ENCODE data around the gene UBE2E2. TPM values are rescaled to one million over a fixed set of nuclear protein-coding genes. Genes with fewer than 3 reads are reported as not detected.

The UBE2E2 gene
- polyA plus RNA-seq, 4 donors: 46.7 to 78.8 (median 65.9) TPM

DNA sequence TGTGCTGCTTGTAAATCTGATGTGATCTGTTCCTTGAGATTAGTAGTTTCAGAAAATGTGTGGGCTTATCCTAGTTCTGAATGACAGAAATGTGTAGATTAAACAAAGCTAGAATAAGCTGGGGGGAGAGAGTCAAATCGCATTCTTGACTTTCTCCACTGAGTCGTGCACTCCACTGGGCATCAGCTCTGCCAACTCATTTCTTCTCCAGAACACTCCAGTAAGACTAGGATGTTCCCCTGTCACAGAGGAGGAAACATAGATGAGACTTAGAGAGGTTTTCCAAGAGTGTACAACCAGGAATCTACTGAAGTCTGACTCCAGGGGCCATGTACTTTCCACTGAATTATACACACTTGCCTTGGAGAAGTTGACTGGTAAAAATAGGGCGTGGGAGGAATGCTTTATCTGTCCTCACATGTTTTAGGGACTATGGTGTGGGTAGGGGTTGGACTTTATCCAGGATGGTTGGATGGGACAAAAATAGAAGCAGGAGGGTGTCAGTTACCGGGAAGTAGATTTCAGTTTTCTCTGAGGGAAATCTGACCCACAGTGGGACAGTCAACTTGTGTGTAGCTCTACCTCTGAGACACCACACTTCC is 298.2 kb downstream of the UBE2E2 start:
- DNase-seq (ENCODE audit: low read depth in 4 of 4, low spot score in 3 of 4): no peak

- DNase-seq (ENCODE audit: low read depth in 4 of 4, low spot score in 3 of 4): no peak
Observed at GRCh38 chr3:23508464-23508863, 305.3 kb downstream of the UBE2E2 start.

DNA sequence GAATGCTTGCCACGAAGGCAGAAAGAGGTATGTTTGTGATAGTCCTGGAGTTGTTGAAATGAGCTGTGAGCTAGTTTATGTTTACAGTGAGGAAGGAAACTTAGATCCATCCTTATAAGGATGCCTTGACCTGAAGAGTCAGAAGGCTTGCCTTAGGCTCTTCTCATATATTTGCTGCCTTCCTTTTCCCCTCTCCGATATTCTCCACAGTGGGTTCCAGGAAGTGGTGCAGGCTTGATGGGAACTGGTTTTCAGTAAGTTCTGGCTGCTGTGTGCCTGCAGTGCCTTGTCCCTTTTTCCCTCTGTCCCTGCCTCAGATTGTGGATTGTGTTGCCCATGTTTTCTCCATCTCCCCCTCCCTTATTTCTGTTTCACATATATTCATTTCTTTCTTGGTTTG is 315.3 kb downstream of the UBE2E2 start:
- DNase-seq (ENCODE audit: low read depth in 4 of 4, low spot score in 3 of 4): no peak

- DNase-seq (ENCODE audit: low read depth in 4 of 4, low spot score in 3 of 4): no peak
Observed at GRCh38 chr3:23519314-23520208, 316.4 kb downstream of the UBE2E2 start.

GRCh38 chr3:23527326-23527725 is 324.2 kb downstream of the UBE2E2 start:
- no peak for DNase-seq (ENCODE audit: low read depth in 4 of 4, low spot score in 3 of 4)

DNA sequence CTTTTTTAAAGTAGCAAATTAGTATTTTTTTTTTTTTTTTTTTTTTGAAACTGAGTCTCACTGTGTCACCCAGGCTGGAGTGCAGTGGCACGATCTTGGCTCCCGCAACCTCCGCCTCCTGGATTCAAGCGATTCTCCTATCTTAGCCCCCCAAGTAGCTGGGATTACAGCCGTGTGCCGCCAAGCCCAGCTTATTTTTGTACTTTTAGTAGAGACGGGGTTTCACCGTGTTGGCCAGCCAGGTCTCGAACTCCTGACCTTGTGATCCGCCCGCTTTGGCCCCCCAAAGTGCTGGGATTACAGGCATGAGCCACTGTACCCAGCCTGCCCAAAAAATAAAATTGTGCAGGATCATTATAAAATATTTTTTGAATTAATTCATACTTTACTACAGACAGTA is 330.5 kb downstream of the UBE2E2 start:
- no peak for DNase-seq (ENCODE audit: low read depth in 4 of 4, low spot score in 3 of 4)

GRCh38 chr3:23533996-23534395 is 330.9 kb downstream of the UBE2E2 start:
- DNase-seq (ENCODE audit: low read depth in 4 of 4, low spot score in 3 of 4): no peak

- DNase-seq (ENCODE audit: low read depth in 4 of 4, low spot score in 3 of 4): no peak
Observed at GRCh38 chr3:23537101-23537551, 334.0 kb downstream of the UBE2E2 start.

GRCh38 chr3:23539185-23539584 is 336.1 kb downstream of the UBE2E2 start:
- DNase-seq (ENCODE audit: low read depth in 4 of 4, low spot score in 3 of 4): no peak

DNA sequence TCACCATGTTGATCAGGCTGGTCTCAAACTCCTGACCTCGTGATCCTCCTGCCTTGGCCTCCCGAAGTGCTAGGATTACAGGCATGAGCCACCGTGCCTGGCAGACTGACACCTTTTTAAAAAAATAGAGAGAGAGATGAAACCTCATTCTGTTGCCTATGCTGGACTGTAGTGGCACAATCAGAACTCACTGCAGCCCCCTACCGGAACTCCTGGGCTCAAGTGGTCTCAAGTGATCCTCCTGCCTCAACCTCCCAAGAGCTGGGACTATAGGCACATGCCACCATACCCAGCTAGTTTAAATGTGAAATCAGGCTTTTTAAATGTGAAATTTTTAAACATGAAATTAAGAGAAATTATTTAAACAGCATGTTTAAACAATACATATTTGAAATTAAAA is 337.5 kb downstream of the UBE2E2 start:
- DNase-seq (ENCODE audit: low read depth in 4 of 4, low spot score in 3 of 4): no peak

DNA sequence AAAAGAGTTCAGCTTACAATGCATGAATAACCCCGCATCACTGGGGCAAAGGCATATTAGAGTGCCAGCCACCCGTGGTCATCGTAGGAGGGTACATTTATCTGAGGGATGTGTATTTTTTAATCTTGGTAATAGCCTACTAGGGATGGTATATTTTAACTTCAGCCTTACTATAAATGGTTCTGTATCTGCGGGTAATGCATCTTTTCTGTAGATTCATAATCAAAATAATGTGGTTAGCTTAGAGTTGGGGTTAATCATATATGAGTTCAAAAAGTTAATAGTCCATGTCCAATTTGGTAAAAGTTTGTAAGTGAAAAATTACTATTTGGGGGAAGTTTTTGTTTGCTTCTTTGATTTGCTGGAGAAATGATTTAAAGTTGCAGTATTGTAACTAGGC is 339.0 kb downstream of the UBE2E2 start:
- no peak for DNase-seq (ENCODE audit: low read depth in 4 of 4, low spot score in 3 of 4)

GRCh38 chr3:23546181-23546580 is 343.1 kb downstream of the UBE2E2 start:
- no peak for DNase-seq (ENCODE audit: low read depth in 4 of 4, low spot score in 3 of 4)

DNA sequence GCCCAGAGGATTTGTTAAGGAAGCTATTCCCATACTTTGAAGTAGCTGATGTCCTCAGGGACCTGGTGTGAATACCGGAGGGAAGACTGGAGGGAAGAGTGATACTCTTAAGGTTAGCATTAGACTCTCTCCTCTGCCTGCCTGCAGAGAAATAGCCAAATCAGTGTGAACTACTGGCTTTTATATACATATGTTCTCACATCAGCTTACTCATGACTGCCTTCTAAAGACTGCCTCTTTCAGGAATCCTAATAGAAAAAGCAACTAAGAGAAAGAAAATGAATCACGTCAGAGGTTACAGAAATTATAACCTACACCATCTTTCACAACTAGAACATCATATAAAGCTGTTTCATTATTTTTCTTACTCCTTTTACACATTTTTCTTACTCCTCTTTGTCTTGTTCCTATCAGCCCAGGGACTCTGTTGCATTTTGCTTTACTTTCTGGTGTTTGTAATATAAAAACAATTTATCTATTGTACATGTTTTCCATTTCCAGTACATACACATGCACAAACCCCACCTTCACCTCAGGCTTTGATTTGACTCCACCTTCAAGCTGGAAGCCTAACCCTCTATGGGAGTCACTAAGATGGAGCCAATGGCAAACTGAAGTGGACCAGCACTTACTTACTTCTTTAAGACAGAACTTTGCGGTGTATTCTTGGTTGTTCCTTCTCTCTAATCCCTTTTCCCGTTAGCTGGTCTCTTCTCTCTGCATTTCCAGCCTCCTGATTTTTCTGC is 345.0 kb downstream of the UBE2E2 start:
- DNase-seq (ENCODE audit: low read depth in 4 of 4, low spot score in 3 of 4): no peak

DNA sequence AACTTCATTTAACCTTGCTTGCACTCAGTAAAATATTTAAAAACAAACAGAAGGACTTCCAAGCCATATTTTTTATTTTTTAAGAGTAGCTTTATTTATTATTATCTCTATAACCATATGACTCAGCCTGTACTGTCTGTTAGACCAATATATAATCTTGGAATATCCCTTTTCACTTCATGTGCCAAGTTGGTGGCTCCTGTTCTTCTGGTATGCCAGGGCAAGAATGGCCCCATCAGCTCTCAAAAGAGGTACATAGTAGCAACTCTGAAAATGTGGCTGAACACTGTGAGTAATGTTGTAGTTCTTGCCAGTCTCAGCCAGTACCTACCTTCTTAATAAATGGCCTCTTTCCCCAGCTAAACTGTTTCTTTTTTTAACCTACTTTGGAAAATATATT is 345.6 kb downstream of the UBE2E2 start:
- DNase-seq (ENCODE audit: low read depth in 4 of 4, low spot score in 3 of 4): no peak

DNA sequence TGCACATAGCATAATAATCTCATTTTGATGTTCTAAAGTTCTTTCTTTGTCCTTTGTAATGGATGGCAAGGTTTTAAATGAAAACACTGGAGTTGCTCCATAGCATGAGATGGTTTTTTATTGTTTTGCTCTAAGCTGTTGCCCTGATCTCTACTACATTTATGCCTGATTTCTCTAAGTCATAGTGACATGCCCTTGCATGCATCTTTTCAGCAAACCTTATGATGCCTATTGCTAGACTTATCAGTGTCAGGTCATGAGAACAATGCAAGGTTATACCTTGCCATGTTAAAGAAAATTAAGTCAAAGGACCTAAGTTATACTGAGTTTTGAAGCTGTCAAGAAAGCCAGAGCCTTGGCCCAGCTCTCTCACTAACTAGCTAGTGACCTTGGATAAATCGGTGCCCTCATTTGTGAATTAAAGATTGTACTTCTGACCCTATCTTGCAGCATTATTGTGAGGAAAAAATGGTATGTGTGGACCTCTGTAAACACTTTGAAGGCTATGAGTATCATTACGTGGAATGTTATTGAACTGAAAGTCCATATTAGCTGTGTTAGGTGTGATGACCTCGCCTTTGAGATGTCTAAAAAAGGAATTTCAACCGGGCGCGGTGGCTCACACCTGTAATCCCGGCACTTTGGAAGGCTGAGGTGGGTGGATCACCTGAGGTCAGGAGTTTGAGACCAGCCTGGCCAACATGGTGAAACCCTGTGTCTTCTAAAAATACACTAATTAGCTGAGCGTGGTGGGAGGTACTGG is 346.2 kb downstream of the UBE2E2 start:
- DNase-seq (ENCODE audit: low read depth in 4 of 4, low spot score in 3 of 4): no peak

GRCh38 chr3:23550402-23550801 is 347.3 kb downstream of the UBE2E2 start:
- no peak for DNase-seq (ENCODE audit: low read depth in 4 of 4, low spot score in 3 of 4)

DNA sequence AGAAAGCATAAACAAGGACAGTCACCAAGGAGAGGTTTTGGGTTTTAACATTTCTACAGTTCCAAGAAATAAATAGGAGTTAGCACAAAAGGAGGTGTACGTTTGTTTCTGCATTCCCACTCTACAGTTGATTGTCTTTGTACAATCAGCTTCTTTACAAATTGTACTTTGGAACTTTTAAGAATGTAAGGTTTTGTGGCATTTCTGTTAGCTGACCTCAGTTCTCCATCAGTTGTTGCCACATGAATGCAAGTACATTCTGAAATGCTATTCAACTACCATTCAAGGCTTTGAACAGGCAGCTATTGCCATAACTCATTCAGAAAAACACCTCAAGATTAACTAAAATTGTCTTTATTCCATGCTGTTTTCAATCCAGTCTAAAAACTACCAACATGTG is 349.4 kb downstream of the UBE2E2 start:
- no peak for DNase-seq (ENCODE audit: low read depth in 4 of 4, low spot score in 3 of 4)

DNA sequence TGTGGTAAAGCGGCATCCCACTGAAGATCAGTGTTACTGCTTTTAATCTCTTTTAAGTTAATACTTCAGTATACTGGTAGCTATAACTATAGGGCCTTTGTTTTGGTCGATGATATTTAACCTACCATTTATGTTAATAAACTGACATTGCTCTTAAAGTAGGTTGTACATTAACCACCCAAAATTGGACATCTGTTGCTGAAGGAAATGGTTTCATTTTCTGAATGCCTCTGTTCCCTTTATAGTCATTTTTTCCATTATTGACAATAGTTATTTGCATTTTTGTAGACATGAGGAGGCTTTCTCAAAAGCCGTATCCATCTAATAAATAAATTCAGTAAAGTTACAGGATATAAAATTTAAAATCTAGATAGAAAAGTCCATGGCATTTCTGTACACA is 350.2 kb downstream of the UBE2E2 start:
- no peak for DNase-seq (ENCODE audit: low read depth in 4 of 4, low spot score in 3 of 4)

DNA sequence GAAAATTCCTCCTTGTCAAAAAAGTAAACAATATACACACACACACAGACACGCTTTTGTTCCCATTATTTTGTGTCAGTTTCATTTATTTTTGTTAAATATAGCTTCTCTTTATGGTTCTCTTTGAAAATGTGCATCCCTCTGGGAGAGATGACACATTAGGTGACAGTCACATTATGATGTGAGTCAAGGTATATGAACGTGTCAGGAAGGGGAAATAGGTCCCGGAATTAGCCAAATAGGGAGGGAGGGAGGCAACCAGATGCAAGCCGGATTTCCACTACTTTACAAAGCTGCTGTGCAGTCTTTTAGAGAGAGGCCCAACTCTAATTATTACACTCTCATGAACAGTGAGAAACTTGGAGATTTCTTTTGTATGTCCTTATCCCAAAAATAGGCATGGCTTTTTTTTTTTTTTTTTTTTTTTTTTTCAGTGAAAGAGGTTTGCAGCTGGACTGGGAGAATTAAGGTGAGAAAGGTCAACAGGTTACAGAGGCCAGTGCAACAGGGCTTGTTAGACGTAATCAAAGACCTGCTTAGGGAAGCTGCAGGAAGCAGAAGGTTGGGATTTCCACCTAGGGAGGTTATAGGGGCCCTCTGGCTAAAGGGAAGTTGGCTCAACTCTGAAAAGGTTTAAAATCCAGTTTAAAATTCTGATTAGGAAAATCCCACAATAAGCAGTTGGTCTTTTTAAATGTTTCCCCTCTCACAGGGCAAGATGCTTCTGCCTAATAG is 362.1 kb downstream of the UBE2E2 start:
- DNase-seq (ENCODE audit: low read depth in 4 of 4, low spot score in 3 of 4): no peak

DNA sequence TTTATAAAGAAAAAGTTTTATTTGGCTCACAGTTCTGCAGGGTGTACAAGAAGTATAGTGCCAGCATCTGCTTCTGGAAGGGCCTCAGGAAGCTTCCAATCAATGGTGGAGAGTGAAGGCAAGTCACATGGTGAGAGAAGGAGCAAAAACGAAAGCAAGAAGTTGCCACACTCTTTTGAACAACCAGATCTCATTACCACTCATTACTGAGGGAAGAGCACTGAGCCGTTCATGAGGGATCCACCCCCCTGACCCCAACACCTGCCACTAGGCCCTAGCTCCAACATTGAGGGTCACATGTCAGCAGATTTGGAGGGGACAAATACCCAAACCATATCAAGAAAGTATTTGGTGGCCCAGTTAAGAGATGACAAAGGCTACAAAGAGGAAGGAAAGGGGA is 363.4 kb downstream of the UBE2E2 start:
- DNase-seq (ENCODE audit: low read depth in 4 of 4, low spot score in 3 of 4): no peak

All from left renal pelvis (tissue), 4 donors.